Heart left ventricle (tissue), 16 donors: ENCODE data around the gene CFAP206. TPM values are rescaled to one million over a fixed set of nuclear protein-coding genes. Genes with fewer than 3 reads are reported as not detected.
"Not testable (repeated sequence)": the region's sequence is repeated elsewhere in the genome, so short reads cannot be mapped to it uniquely, and the experiment has no call there.

Experiments
- ATAC-seq, 4 donors: fragments of 200-7000 bp; cut with Tn5 transposase; one replicate each; pipeline ENCODE4 v1.9.1; 2020 to 2022; ENCODE audit warnings: moderate library complexity in 4 of 4, mild to moderate bottlenecking in 3 of 4, moderate number of reproducible peaks in 1 of 4
- DNase-seq, 5 donors: peaks; one replicate each; pipeline ENCODE4 v3.0.0-alpha.2; 2020
- H3K27ac ChIP-seq, 12 donors: fragments of 200-600 bp; sonication (generic) in 4 of 12; one replicate each; pipeline versions ENCODE4 v1.5.0 to v1.8.0; 2016 to 2022; ENCODE audit warnings: mild to moderate bottlenecking in 2 of 12
- H3K27me3 ChIP-seq, 9 donors: fragments of 200-600 bp; sonication (generic) in 2 of 9; one replicate each; pipeline versions ENCODE4 v1.5.1 to v1.8.0; 2016 to 2022; ENCODE audit warnings: mild to moderate bottlenecking in 3 of 9
- H3K36me3 ChIP-seq, 9 donors: fragments of 200-600 bp; sonication (generic) in 2 of 9; one replicate each; pipeline versions ENCODE4 v1.5.0 to v1.8.0; 2018 to 2022; ENCODE audit warnings: mild to moderate bottlenecking in 2 of 9
- H3K4me1 ChIP-seq, 12 donors: fragments of 200-600 bp; sonication (generic) in 4 of 12; one replicate each; pipeline versions ENCODE4 v1.5.0 to v1.8.0; 2016 to 2022; ENCODE audit warnings: mild to moderate bottlenecking in 3 of 12
- H3K4me3 ChIP-seq, 12 donors: fragments of 200-600 bp; sonication (generic) in 4 of 12; one replicate each; pipeline versions ENCODE4 v1.5.0 to v1.8.0; 2017 to 2022; ENCODE audit warnings: mild to moderate bottlenecking in 9 of 12, moderate library complexity in 4 of 12
- H3K9me3 ChIP-seq, 12 donors: fragments of 200-600 bp; sonication (generic) in 4 of 12; one replicate each; pipeline versions ENCODE4 v1.5.0 to v1.8.0; 2016 to 2022; ENCODE audit warnings: mild to moderate bottlenecking in 1 of 12
- POLR2A ChIP-seq, 2 donors: fragments of 450-650 bp; IDR thresholded peaks; one replicate each; pipeline ENCODE4 v1.6.1; 2017; ENCODE audit warnings: antibody characterized with exemption in 2 of 2, mild to moderate bottlenecking in 2 of 2, moderate library complexity in 2 of 2
- WGBS, 4 donors: extraction: QIAGEN DNeasy Blood & Tissue Kit in 2 of 4; methylation state at CpG; one replicate each; pipeline versions ENCODE4 v1.1.5 to v1.1.7; 2013 to 2018; 5-methylcytosine and 5-hydroxymethylcytosine counted together
- intact Hi-C, 10 donors: fragments of 100-400 bp; cut with DNase I; formaldehyde crosslinking; loops; one replicate each; pipeline versions ENCODE4 v1.11.1 to v1.14.2; 2022
- polyA plus RNA-seq, 2 donors: library from polyadenylated mRNA; stranded (reverse); fragments of 200-250 nt; gene quantifications; one replicate each; pipeline ENCODE4 v1.2.3, GENCODE V29; 2013
- total RNA-seq, 9 donors: library from RNA; depleted of rRNA in 2 of 9; stranded (reverse); fragments of >200 nt in 2 of 9; fragmentation: NEBNext Ultra II Directional in 3 of 9; extraction: Animal tissue kit (Norgen Biotek cat#: 25700) in 3 of 9; gene quantifications; one replicate each; pipeline versions ENCODE4 v1.1.0 to v1.2.4, GENCODE V29; 2016 to 2023
- TF ChIP-seq, protein P1 (sequence below), 12 donors: fragments of 200-600 bp; sonication (generic) in 4 of 12; IDR thresholded peaks; one replicate each; pipeline versions ENCODE4 v1.5.0 to v1.8.0; 2018 to 2022; ENCODE audit warnings: antibody characterized with exemption in 12 of 12, mild to moderate bottlenecking in 5 of 12
- donor health status: ischemic (EF 13 %, LVEDD 7.1; RV severe dilation, severe dysfunction).
- donor health status: healthy with polysubstance abuse.
- donor health status: DM: no; HTN: yes; CAD: no.
- donor health status: DM: no; HTN: no; CAD: no.
- donor health status: ischemic (EF 25% LVEDD 6.9; RV normal size, moderate dysfunction).
- donor health status: ischemic (EF 25% LVEDD 5.7; RV mildly dilated, moderate dysfunction).
- donor health status: healthy.
- donor health status: DM: yes; HTN: yes; CAD: no.
- donor health status: ischemic (EF 35%, LVEDD 5.7; RV mildly dilated, moderate dysfunction).
- donor health status: nonischemic (EF 11% LVEDD 7.7; RV severe dilation, severe dysfunction).
- donor health status: DM: yes; HTN: yes; CAD: no.
- donor health status: PGD.
- donor health status: ischemic (EF 29% LVEDD 5.4; RV normal size, mild dysfunction).
- donor health status: nonischemic (EF 23%, LVEDD 6.1; RV moderate dilation, normal function).

The CFAP206 gene
- total and polyA plus RNA-seq, 11 donors: 0.12 to 0.41 (median 0.23) TPM; not detected in 2

DNA sequence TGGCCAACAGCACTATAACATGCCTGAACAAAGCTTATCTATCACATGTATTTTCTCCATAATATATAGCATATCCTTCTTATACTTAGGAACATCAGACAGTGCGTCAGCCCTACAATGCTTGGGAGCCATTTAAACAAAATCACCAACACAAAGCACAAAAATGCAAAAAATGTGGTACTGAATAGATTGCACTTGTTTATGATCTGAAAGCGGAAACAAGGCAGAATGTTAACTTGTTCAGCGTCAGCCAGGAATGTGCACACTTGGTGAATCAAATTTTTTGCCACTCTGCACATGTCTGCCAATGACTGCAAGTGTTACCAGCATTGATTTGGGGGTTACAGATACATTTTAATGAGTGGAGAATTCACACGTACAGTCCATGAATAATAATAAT lies 79.8 kb downstream of the CFAP206 start:
- intact Hi-C loops: no loop called here

DNA sequence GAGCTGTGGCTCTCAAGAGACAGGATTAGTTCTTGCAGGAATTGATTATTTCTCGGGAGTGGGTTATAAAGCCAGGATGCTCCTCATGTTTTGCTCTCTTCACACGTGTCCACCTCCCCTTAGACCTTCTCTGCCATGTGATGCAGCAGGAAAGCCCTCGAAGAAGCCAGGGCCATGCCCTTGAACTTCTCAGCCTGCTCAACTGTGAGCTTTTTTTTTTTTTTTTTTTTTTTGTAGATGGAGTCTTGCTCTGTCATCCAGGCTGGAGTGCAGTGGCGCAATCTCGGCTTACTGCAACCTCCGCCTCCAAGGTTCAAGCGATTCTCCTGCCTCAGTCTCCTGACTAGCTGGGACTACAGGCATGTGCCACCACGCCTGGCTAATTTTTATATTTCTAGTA lies 81.6 kb downstream of the CFAP206 start:
- WGBS, 4 donors: 91 to 95% (median 94%) methylated on average over 8 of the region's 8 CpGs
- H3K27ac ChIP-seq, H3K4me1 ChIP-seq, DNase-seq, H3K27me3 ChIP-seq, H3K4me3 ChIP-seq, intact Hi-C loops, ATAC-seq, H3K9me3 ChIP-seq: not testable (repeated sequence)
- H3K36me3 ChIP-seq: peaks cover 0 to 33% (median 17%) of the 10 kb centered on the region in 9 donors

More for the DNA sequence above, 79.8 kb downstream of the CFAP206 start:
- WGBS, 4 donors: 75 to 88% (median 81%) methylated on average over 4 of the region's 4 CpGs
- TF ChIP-seq, protein P1, sequence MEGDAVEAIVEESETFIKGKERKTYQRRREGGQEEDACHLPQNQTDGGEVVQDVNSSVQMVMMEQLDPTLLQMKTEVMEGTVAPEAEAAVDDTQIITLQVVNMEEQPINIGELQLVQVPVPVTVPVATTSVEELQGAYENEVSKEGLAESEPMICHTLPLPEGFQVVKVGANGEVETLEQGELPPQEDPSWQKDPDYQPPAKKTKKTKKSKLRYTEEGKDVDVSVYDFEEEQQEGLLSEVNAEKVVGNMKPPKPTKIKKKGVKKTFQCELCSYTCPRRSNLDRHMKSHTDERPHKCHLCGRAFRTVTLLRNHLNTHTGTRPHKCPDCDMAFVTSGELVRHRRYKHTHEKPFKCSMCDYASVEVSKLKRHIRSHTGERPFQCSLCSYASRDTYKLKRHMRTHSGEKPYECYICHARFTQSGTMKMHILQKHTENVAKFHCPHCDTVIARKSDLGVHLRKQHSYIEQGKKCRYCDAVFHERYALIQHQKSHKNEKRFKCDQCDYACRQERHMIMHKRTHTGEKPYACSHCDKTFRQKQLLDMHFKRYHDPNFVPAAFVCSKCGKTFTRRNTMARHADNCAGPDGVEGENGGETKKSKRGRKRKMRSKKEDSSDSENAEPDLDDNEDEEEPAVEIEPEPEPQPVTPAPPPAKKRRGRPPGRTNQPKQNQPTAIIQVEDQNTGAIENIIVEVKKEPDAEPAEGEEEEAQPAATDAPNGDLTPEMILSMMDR (IDR thresholded peaks at IDR 0.05): no peak
- TF ChIP-seq POLR2A (IDR thresholded peaks at IDR 0.05): no peak
- Histone ChIP-seq H3K27me3 (no peaks in the 10 kb centered on the region), H3K4me3 (no peak overlapping the region), H3K4me1 (peaks cover 0 to 8% (median 0%) of the 10 kb centered on the region in 12 donors), H3K36me3 (peaks cover 0 to 24% (median 11%) of the 10 kb centered on the region in 9 donors), H3K27ac (no peak overlapping the region), H3K9me3 (no peaks in the 10 kb centered on the region)
- no peak for ATAC-seq
- DNase-seq: no peak

DNA sequence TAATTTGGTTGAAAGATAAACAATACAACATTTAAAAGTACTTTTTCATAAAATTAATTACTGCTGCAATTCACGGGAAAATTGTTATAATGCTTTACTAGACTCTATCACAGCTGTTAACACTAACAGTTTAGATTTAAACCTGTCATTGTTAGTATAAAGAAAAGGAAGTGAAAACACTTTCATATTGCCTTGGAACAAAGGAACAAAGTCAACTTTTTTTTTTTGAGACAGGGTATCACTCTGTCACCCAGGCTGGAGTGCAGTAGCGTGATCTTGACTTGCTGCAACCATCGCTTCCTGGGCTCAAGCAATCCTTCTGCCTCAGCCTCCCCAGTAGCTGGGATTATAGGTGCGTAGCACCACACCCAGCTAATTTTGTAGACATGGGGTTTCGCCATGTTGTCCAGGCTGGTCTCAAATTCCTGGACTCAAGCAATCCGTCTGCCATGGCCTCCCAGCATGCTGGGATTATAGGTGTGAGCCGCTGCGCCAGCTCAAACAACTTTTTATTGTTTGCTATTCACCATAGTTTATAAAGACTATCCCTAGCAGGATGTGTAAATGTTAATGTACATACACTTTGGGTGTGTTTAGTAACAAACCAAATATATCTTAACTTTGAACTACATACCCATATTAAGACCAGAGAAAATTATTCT lies 87.1 kb downstream of the CFAP206 start:
- no peak overlapping the region for H3K4me3 ChIP-seq
- no peak for DNase-seq
- TF ChIP-seq, protein P1 (IDR thresholded peaks at IDR 0.05): no peak
- TF ChIP-seq POLR2A (IDR thresholded peaks at IDR 0.05): no peak
- H3K36me3 ChIP-seq: peaks cover 0 to 36% (median 22%) of the 10 kb centered on the region in 9 donors
- H3K27ac ChIP-seq: no peak overlapping the region
- no peaks in the 10 kb centered on the region for H3K9me3 ChIP-seq
- intact Hi-C loops: no loop called here
- no peak for ATAC-seq
- H3K27me3 ChIP-seq: no peaks in the 10 kb centered on the region
- 98 to 100% (median 98%) methylated on average over 8 of the region's 8 CpGs for WGBS, 4 donors
- H3K4me1 ChIP-seq: peaks cover 0 to 6% (median 0%) of the 10 kb centered on the region in 12 donors

DNA sequence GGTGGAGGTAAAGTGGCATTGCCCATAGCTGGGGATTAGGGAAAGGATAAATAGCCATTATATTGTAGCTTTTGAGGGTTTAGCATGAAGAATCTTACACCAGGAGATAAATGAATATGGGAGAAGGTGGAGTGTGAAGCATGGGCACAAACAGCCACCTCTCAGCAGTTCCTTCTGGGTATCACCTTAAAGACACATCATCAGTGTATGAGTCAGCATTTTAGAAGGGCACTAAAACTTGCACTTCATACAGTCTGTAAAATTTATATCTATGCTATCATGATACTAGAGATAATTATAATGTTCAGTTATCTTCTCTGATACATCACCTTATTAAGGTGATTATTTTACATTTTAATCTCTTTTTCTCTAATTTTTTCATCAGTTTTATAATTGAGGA lies 90.3 kb downstream of the CFAP206 start:
- ATAC-seq (no peak), DNase-seq (no peak)
- H3K36me3 ChIP-seq: peaks cover 0 to 45% (median 32%) of the 10 kb centered on the region in 9 donors
- H3K27me3 ChIP-seq: no peaks in the 10 kb centered on the region
- no peaks in the 10 kb centered on the region for H3K9me3 ChIP-seq
- no peak overlapping the region for H3K4me3 ChIP-seq
- intact Hi-C loops: no loop called here
- H3K27ac ChIP-seq: no peak overlapping the region
- no peak for TF ChIP-seq POLR2A (IDR thresholded peaks at IDR 0.05)
- TF ChIP-seq, protein P1 (IDR thresholded peaks at IDR 0.05): no peak
- H3K4me1 ChIP-seq: peaks cover 0 to 6% (median 0%) of the 10 kb centered on the region in 12 donors
